HL-60/S4 treated with phorbol 12-myristate 13-acetate at 8.2 ng/mL for 4 days and 3 days (cell line): ENCODE results near the gene RER1.

Source experiments
- in situ Hi-C: fragments of 300-500 bp; cut with MboI; formaldehyde crosslinking; loops from 2 replicates; pipeline ENCODE4 v1.15.0; 2022; ENCODE audit warnings: low sequenced_read_pairs

The RER1 gene

DNA sequence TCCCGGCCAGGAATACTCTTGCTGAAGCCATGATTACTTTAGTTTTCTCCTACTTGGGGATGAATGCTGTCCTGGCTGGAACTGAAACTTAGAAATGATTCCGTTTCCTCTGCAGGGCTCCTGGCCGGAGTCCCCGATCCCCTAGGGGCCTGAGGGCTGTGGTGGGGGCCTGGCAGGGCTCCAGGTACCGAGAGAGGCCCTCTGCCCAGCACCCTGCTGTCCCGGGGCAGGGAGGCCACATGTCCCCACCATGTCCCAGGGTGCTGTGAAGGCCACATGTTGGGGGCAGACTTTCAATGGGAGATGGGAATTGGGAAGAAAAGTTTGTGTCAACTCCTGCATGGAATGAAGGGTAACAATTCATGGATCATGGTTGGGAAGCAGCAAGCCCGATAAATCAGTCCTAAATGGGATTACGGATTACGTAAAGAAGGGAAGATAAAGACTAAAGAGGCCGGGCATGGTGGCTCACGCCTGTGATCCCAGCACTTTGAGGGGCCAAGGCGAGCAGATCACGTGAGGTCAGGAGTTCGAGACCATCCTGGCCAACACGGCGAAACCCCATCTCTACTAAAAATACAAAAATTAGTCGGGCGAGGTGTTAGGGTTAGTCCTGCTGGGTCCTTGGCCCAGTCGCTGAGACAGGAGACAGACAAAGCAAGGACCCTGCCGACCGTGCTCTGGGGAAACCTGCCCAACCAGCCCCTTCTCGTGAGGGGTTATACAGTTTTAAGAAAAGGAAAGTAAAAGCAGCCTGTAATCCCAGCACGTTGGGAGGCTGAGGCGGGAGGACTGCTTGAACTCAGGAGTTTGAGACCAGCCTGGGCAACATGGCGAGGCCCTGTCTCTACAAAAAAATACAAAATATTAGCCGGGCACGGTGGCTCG lies 37.8 kb upstream of the RER1 start:
- in situ Hi-C loops, result no loop called here

DNA sequence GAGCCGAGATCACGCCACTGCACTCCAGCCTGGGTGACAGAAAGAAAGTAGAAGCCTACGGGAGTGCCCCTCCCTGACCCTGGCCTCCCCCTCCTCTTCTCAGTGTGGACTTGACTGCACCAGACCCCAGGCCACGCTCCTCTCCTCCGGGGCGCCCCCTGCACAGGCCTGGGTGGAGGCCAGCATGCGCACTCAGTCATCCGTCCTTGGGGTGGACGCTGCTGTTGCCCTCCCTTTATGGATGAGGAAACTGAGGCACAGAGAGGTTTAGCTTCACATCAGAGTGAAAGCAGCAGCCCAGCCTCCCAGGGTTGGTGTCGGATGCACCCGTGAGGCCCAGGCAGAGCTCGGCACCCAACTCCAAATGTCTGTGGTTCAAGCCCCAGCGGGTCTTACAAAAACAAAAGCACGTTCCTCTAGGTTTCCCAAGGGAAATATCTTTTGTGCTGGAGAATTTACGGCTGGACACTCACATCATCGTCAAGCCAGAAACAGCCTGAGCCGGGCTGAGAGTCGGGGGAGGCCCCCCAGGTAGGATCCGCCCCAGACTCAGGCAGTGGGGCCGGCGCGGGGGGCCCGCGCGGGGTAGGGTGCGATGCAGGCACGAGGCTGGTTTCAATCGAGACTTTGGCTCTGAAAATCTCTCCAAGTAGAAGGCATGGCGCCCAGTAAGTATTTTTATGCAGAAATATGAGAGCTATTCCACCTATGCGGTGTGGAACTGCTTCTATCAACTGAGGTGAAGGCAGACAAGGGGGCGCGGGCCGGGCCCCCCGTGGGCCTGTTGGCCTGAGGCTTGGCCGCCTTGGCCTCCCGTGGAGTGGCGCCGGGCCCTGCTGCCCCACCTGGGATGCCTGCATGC lies 36.9 kb upstream of the RER1 start:
- in situ Hi-C loops, result no loop called here

GRCh38 chr1:2355373-2356261 lies 36.0 kb upstream of the RER1 start:
- in situ Hi-C loops, result no loop called here

DNA sequence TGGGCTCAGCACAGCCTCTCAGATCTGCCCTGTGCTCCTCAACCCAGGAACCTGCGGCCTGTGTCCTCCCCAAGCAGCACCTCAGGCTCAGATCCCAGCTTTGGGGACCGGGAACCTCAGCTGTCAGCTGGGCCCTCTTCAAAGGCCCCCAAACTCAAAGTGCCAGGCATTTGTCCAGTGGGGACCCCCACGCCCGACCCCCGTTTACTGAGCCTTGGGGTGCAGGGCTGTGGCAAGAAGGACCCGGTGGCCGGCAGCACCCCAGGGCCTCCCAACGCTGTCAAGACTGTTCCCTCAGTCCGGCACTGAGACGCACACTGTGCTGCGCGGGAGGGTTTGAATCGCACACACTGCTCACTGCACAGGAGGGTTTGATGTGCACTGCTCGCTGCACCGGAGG lies 35.2 kb upstream of the RER1 start:
- in situ Hi-C loops, result no loop called here

DNA sequence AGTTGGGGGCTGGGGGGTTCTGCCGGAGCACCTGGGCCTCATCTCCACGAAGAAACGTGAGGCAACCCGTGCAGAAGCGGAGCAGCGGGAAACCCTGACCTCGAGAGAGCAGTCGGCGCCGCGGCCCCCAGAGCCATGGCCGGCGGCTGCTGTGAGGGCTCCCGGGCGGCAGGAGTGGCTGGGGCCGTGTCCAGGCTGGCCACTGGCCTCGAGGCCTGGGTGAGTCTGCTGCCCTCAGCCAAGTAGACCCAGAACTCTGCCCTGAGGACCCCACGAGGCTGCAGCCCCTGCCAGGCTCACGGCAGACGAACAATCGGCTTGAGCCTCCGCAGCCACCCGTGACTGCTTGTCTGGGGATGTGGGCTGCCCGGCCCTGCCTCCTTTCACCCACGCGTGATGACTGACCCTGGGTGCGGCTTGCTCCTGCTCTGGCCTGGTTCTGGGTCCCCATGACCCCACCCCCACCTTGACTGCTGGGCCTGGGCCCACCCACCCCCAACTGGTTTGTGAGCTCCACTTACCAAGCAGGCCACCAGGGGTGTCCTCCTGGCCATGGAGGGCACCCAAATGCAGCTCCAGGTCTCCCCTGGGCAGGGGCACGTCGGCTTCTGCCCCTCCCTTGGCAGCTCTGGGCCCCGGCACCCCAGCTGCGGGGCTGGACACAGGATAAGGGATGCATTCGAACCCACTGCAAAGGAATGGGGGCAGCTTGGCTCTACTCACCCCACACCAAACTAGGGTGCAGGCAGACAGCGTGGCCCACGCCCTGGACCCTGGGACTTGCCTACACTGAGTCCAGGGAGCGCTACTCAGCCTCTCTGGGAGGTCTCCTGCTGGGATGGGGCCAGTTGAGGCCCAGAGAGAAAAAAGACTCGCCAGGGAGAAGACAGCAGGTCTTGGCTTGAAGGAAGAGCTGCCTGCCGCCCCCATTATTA lies 34.5 kb upstream of the RER1 start:
- in situ Hi-C loops, result no loop called here

DNA sequence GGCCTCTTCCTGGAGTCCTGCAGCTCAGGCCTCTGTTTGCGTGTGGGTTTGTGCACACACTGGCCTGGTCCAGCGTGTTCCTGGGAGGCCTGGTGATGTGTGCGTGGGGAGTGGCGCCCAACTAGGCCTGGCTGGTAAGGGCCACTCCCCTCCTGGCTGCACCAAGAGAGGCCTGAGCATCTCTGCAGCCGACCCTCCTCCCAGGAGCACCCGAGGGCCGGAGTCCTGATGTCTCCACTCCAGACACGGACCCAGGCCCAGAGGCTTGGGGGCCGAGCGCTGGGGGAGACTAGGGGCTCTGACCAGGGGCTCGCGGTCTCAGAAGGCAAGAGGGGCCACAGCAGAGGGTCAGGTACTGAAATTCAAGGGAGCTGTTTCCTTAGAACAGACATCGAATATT lies 33.6 kb upstream of the RER1 start:
- in situ Hi-C loops, result no loop called here

GRCh38 chr1:2358651-2359640 lies 32.7 kb upstream of the RER1 start:
- in situ Hi-C loops, result no loop called here

GRCh38 chr1:2360588-2361364 lies 30.9 kb upstream of the RER1 start:
- in situ Hi-C loops, result no loop called here

- in situ Hi-C loops, result no loop called here
Measured at GRCh38 chr1:2363847-2364513, 27.7 kb upstream of the RER1 start.

DNA sequence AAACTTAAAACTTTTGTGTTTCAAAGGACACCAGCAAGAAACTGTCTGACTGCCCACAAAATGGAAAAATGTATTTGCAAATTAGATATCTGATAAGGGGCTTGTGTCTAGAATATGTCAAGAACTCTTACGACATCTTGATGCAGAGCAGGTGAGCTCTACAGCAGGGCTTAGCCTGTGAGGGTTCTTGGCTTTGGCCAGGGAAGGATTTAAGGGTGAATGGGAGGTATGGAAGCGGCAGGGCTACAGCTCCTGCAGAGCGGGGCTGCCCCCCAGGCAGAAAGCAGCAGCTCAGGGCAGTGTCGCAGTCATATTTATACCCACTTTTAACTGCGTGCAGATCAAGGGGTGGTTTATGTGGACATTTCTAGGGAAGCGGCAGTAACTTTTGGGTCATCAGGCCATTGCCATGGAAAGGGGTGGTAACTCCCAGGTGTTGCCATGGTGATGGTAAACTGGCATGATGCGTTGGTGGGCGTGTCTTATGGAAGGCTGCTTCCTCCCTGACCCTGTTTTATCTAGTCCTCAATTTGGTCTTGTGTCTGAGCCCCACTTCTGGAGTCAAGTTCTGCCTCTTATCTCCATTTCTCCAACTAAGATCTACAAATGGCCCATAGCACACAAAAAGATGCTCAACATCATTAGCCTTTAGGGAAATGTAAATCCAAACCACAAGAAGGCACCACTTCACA lies 23.4 kb upstream of the RER1 start:
- in situ Hi-C loops, result no loop called here

DNA sequence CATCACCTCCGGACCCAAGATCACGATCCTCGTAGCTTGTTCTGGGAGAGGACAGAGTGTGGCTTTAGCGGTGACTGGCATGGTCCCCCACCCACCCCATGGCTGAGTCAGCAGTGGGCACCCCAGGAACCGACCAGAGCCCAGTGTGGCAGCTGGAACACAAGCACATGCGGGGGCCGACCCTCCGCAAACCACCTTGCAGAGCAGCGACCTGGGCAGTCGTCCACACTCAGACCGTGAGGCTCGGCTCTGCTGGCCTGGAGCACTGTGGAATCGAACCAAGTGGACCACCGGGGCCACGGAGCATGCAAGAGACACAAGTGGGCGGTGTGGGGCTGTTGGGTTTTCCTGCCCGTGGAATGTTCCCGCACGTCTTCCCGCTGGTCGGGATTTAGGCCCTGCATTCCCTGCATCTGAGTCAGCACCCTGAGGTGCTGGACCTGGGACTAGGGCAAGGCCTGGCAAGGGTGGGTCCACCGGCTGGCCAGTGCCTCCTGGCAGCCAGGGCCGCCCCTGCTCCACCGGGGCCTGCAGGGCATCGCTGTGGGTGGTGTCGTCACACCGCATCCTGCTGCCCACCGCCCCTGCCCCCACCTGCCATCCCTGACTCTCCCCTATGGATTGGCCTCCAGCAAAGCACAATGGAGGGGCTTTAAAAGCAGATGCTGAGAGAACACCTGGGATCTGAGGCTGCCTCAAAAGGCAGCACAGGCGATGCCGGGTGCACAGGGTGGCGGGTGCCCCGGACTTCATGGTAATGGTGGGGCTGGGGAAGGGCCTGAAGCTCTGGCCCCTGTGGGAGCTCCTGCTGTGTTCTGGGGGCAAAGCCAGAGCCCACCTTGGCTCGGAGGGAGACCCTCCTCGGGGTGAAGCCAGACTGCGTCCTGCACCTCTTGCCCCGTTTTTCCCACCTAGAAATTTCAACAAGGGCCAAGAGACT lies 18.8 kb upstream of the RER1 start:
- in situ Hi-C loops, result loop anchor here (10.0 kb wide), 1 partner anchor 178 kb away; the partner anchor contains the start of gene FAAP20

DNA sequence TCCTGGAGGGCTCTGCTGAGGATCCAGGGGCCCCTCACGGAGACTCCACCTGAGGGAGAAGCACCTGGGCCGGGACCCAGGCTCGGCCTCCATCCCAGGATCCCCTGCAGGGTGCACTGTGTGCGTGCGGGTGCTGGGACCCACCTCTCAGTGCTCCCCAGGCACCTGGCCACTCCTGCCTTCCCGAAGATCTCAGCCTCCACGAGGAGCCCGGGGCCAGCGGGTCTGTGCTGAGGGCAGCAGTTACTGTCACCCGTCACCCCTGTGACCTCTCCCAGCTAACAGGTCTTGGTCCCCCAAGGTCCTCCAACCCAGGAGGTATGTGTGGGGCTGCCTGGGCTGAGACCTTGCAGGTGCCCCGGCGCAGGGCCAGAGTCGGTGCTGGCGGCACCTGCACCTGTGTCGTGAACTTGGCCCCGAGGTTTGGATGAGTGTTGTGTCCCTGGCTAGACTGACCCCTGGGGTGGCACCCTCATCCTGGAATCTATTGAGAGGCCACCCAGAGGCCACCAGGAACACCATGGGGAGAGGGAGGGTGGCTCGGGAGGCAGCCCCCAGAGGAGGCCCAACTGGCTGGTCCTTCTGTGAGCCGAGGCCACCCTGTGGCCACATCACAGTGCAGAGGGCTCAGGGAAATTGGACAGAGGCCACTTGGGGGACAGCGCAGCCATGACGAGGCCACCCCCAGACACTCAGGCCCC lies 17.9 kb upstream of the RER1 start:
- in situ Hi-C loops, result loop anchor here (10.0 kb wide), 1 partner anchor 179 kb away; the partner anchor contains the start of gene FAAP20

DNA sequence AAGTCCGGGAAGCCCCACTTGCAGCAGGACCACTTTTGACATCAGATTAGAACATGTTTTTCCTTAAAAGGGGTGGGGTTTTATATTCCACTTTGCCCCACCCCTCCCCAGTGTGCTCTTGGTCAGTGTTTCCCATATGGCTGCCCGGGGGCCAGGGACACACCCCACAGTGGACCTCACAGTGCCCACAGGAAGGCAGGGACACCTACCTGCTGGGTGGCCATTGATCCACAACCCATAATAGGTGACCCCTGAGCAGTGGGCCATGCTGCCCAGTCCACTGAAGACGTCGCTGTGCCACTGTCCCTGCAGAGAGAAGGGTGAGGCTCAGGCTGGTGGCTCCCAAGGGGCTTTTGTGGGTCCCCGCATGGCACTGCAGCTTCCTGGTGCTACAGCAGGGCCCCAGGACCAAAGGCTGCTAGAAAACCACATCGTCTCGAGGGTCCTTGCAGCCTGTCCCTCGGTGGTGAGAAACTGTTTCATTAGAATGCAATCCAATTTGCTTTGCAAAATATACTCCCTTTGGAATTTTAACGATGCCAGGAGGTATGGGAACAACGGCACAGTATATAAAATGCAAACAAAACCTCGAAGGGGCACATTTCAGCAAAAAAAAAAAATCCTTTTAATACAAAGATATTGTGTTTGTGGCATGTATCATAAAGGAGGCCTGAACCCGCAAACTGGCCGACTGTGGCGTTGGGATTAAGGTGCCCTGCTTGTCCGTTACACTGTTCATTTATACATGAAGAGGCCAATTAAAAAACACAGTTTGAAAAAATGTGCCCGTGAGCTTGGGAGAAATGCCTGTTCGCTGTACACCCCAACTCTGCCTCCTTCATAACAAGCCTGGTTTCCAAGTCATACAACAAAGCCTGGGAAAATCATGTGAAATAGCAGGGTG lies 17.1 kb upstream of the RER1 start:
- in situ Hi-C loops, result loop anchor here (10.0 kb wide), 1 partner anchor 180 kb away; the partner anchor contains the start of gene FAAP20
